ENCODE measurements around the gene PPP2R5C. TPM values are rescaled to one million over a fixed set of nuclear protein-coding genes. Genes with fewer than 3 reads are reported as not detected.

PPP2R5C gene
- total RNA-seq, 2 donors from 2014 or later, result 232 to 283 TPM

DNA sequence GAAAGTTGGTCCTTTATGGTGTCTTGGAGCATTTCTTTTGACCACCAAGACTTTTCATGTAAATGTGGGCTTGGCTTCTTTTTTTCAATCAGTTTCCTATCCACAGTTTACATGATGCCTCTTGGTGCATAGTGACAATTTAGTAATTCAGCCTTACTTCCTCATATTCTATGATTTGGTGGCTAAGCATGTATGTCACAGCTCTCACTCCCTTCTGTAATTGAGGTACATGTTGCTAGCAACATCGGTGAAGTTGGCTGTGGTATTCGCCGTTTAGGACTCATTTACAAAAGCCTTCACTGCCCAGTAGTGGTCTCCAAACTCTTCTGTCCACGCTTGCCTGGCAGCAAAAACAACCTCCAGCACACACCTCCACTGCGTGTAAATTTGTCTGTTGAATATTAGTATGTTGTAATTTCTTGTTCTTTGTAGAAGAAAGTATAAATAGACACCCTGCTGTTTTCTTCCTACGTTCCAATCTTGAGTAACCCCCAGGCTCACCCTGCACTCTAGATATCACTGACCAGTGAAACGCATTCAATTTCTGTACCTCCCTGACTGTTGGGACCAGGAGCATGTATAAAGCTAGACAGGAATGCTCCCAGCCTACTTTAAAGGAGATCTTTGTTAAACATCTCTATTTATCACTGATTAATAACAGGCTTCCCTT, 90.4 kb downstream of the PPP2R5C start:
- Mint-ChIP-seq H3K4me1 (peaks cover 48% of the 10 kb centered on the region), H3K4me3 (no peak overlapping the region), H3K9me3 (no peaks in the 10 kb centered on the region), H3K27ac (no peak overlapping the region), H3K36me3 (ENCODE audit: low read depth) (peaks cover 59% of the 10 kb centered on the region), H3K27me3 (no peaks in the 10 kb centered on the region)
- no peak for ATAC-seq (replicated peaks)

DNA sequence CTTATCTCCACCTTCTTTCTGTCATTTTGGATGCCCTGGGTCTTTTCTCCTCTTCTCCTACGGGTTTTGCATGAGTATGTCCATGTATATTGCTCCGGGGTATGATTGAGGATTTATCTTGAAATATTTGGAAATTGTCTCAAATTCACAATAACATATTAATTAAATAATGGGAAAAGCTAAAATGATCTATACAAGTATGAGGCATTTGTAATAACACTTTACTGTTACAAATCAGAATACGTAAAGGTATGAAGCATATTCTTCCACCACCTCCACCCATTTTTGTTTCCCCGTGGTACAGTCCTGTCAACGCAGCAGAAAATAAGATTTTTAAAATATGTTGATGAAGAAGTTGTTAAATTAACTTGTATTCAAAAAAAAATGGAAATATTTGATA, 91.3 kb downstream of the PPP2R5C start:
- H3K27me3 Mint-ChIP-seq, result no peaks in the 10 kb centered on the region
- H3K9me3 Mint-ChIP-seq, result no peaks in the 10 kb centered on the region
- peaks cover 48% of the 10 kb centered on the region for H3K4me1 Mint-ChIP-seq
- H3K27ac Mint-ChIP-seq, result no peak overlapping the region
- H3K36me3 Mint-ChIP-seq (ENCODE audit: low read depth), result peaks cover 60% of the 10 kb centered on the region
- no peak overlapping the region for H3K4me3 Mint-ChIP-seq
- no peak for ATAC-seq (replicated peaks)

DNA sequence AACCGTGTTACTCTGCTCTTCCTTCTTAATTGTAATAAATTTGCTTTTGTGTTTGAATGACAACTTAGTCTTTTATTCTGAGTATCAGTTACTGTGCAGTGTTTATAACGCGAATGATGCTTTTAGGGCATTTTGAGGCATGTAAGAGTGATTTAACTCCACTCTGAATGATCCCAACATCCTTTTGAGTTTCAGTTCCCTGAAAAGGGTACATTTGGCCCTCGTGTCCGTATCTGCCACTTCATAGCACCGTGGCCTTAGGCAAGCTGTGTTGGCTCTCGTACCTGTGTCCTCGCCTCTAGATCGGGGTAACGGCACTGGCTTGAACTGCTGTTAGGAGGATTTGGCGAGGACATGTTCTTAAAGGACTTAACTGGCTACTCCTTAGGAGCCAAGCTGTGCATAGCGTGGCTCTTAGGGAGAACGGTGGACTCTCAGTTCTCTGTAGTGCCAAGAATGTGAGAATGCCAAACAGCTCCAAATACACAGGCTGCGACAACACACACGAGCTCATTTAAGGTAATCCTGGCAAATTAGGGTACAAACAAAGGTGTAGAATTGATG, 92.0 kb downstream of the PPP2R5C start:
- ATAC-seq (replicated peaks), result no peak
- Mint-ChIP-seq H3K9me3 (no peaks in the 10 kb centered on the region), H3K4me3 (peak overlapping the region; percentile 67), H3K4me1 (peaks cover 45% of the 10 kb centered on the region), H3K27me3 (no peaks in the 10 kb centered on the region), H3K36me3 (ENCODE audit: low read depth) (peaks cover 60% of the 10 kb centered on the region), H3K27ac (peak overlapping the region; percentile 73)

DNA sequence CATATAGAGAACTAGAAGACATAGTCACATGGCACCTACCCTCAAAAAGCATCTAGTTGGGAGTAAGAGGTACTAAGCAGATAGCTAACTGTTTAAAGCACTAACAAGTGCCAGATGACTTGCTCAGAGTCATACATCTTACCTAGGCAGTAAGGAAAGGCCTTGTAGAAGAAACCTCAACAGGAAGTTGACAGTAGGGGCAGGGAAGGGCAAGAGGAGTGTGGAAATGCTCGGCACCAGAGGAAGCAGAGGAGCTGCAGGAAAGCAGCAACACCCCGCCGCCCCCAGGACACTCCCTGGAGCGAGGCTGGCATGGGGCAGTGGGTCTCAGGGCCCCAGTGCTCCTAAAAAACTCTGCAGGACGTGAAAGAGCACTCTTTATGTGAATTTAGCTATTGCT, 92.9 kb downstream of the PPP2R5C start:
- Mint-ChIP-seq H3K36me3 (ENCODE audit: low read depth) (peaks cover 60% of the 10 kb centered on the region), H3K4me1 (peaks cover 44% of the 10 kb centered on the region), H3K9me3 (no peaks in the 10 kb centered on the region), H3K4me3 (peak overlapping the region; percentile 67), H3K27me3 (no peaks in the 10 kb centered on the region), H3K27ac (peak overlapping the region; percentile 73)
- ATAC-seq (replicated peaks), result peak; percentile 79

DNA sequence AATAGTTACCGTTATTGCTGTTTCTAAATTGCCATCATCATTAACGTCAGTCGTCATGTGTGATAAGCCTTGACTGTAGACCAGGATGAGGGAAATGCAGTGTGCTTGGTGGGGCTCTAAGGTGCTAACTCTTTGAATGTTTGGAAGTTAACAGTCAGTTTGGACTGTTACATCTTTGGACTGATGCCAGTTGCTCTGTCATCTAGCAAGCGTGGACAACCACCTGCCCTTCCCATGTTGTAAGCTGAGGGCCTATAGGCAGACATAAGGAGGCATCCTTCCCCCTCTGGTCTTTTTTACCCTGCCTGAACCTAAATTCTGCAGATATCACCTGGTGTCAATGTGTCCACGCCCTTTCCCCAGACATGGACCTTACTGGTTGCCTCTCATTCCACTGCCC, 94.4 kb downstream of the PPP2R5C start:
- H3K9me3 Mint-ChIP-seq, result no peaks in the 10 kb centered on the region
- H3K4me1 Mint-ChIP-seq, result peaks cover 43% of the 10 kb centered on the region
- no peaks in the 10 kb centered on the region for H3K27me3 Mint-ChIP-seq
- H3K4me3 Mint-ChIP-seq, result peak overlapping the region; percentile 67
- ATAC-seq (replicated peaks), result no peak
- peak overlapping the region; percentile 20 for H3K27ac Mint-ChIP-seq
- H3K36me3 Mint-ChIP-seq (ENCODE audit: low read depth), result peaks cover 64% of the 10 kb centered on the region

DNA sequence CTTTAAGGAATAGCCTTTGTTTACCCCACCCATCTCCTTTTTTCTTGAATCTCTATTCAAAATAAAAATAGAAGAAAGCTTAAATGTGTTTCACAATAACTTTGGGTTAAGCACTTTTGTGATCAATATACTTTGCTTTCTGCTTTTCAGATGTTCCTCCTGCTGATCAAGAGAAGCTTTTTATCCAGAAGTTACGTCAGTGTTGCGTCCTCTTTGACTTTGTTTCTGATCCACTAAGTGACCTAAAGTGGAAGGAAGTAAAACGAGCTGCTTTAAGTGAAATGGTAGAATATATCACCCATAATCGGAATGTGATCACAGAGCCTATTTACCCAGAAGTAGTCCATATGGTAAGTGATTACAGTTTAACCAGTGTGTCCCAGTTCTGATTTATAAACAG, 95.0 kb downstream of the PPP2R5C start:
- H3K9me3 Mint-ChIP-seq, result no peaks in the 10 kb centered on the region
- no peak for ATAC-seq (replicated peaks)
- H3K27ac Mint-ChIP-seq, result no peak overlapping the region

DNA sequence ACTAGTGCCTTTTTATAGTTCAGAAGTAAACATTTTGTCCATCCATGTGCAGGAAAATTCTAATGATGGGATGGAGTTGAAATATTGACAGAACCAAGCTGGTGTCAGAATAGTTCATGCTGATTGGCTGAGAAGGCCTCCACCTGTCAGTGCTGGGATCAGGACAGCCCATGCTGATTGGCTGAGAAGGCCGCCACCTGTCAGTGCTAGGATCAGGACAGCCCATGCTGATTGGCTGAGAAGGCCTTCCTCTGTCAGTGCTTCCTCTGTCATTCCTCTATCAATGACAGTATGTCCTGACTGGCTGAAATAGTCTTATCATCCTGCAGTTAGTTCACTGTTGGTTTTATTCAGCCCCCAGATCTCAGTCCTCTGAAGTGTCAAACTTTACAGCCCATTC, 95.7 kb downstream of the PPP2R5C start:
- no peak overlapping the region for H3K27ac Mint-ChIP-seq
- peaks cover 77% of the 10 kb centered on the region for H3K36me3 Mint-ChIP-seq (ENCODE audit: low read depth)
- no peaks in the 10 kb centered on the region for H3K27me3 Mint-ChIP-seq
- H3K9me3 Mint-ChIP-seq, result no peaks in the 10 kb centered on the region
- no peak for ATAC-seq (replicated peaks)
- peaks cover 46% of the 10 kb centered on the region for H3K4me1 Mint-ChIP-seq
- H3K4me3 Mint-ChIP-seq, result no peak overlapping the region

More for the DNA sequence above, 95.0 kb downstream of the PPP2R5C start:
- peaks cover 70% of the 10 kb centered on the region for H3K36me3 Mint-ChIP-seq (ENCODE audit: low read depth)
- no peak overlapping the region for H3K4me3 Mint-ChIP-seq
- peaks cover 43% of the 10 kb centered on the region for H3K4me1 Mint-ChIP-seq
- no peaks in the 10 kb centered on the region for H3K27me3 Mint-ChIP-seq

DNA sequence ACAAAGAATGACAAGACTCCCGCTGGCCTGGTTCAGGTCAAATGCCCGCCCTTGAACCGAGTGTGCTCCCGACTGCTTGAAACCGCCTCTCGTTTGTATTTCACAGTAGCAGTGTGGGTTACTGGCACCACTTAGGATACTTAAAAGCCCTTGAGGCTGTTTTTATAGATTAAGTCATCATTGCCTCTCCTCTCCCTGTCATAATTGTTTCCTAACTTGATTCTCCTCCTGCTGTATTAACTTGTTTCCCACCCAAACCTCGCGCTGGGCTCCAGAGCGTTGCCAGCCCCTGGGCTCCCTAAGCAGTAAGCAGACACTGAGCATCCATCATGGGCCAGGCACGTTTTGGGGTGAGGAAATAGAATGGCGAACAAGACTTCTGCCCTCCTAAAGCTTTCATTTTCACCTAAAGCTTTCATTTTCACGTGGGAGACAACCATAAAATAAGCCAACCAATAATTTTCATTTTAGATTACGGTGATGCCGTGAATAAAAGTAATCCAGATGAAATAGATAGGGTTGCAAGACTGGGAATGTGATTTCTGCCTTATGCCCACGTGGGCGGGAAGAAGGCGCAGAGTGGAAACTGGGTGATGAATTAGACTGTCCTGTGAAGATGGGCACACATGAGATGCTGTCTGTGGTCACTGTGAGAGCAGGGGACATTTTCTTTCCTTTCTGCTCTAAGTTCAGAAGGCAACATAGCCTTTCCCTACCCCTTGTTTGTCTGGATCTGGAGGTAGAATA, 97.5 kb downstream of the PPP2R5C start:
- H3K36me3 Mint-ChIP-seq (ENCODE audit: low read depth), result peaks cover 88% of the 10 kb centered on the region
- no peaks in the 10 kb centered on the region for H3K9me3 Mint-ChIP-seq
- ATAC-seq (replicated peaks), result peak; percentile 59
- H3K4me1 Mint-ChIP-seq, result peaks cover 45% of the 10 kb centered on the region
- no peaks in the 10 kb centered on the region for H3K27me3 Mint-ChIP-seq
- H3K27ac Mint-ChIP-seq, result peak overlapping the region; percentile 77
- peak overlapping the region; percentile 75 for H3K4me3 Mint-ChIP-seq

DNA sequence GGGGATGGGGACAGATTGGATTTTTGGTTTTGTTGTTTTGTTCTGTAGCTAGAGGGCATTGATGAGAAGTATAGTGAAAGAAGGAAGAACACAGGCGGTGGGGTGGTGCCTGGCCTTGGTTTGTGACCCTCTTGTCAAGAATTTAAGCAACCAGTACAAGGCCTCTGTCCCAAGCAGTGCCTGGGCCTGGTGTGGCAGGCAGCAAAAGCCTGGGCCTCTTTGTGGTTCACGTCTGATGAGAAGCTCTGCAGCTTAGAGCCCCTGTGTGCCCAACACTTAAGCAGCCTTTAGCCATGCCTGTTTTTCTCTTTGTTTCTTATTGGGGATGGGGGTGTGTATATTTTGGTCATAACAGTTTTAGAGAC, 98.0 kb downstream of the PPP2R5C start:
- Mint-ChIP-seq H3K27ac (peak overlapping the region; percentile 77), H3K4me1 (peaks cover 45% of the 10 kb centered on the region), H3K36me3 (ENCODE audit: low read depth) (peaks cover 94% of the 10 kb centered on the region), H3K4me3 (peak overlapping the region; percentile 75), H3K27me3 (no peaks in the 10 kb centered on the region), H3K9me3 (no peaks in the 10 kb centered on the region)
- peak; percentile 44 for ATAC-seq (replicated peaks)

DNA sequence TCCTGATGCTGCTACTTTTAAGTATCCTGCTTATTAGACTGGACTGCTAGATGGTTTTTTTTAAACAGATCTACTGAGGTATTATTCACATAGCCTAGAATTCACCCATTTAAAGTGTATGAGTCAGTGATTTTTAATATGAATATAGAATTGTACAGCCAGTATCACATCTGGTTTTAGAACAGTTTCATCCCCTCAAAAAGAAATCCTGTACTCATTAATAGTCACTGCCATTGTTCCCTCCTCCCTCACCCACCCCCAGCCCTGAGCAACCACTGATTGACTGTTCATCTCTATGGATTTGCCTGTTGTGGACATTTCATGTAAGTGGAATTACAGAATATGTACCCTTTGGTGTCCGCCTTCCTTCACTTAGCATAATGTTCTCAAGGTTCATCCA, 98.4 kb downstream of the PPP2R5C start:
- Mint-ChIP-seq H3K36me3 (ENCODE audit: low read depth) (peaks cover 96% of the 10 kb centered on the region), H3K9me3 (no peaks in the 10 kb centered on the region), H3K27ac (peak overlapping the region; percentile 77), H3K27me3 (no peaks in the 10 kb centered on the region), H3K4me1 (peaks cover 47% of the 10 kb centered on the region), H3K4me3 (peak overlapping the region; percentile 75)
- peak; percentile 30 for ATAC-seq (replicated peaks)

DNA sequence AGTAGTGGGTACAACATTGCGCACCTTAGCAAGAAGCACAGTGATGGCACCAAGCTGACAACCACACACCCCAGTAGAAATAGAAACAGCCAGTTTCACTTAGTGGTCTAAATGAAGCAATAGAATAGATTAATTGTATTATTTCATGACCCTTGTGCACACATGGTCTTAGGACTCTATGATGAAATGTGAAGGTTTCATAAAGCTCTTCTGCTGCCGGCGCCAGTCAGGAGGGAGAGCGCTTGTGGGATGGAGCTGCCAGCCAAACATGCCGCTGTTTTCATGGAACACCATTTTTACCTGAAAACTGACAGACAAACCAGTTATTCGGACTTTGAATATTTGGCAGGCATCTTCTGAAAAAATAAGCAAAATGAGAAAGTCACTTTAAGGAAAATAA, 100.0 kb downstream of the PPP2R5C start:
- no peak for ATAC-seq (replicated peaks)
- Mint-ChIP-seq H3K27ac (peak overlapping the region; percentile 78), H3K36me3 (ENCODE audit: low read depth) (peaks cover 95% of the 10 kb centered on the region), H3K27me3 (no peaks in the 10 kb centered on the region), H3K9me3 (no peaks in the 10 kb centered on the region), H3K4me3 (no peak overlapping the region), H3K4me1 (peaks cover 43% of the 10 kb centered on the region)

DNA sequence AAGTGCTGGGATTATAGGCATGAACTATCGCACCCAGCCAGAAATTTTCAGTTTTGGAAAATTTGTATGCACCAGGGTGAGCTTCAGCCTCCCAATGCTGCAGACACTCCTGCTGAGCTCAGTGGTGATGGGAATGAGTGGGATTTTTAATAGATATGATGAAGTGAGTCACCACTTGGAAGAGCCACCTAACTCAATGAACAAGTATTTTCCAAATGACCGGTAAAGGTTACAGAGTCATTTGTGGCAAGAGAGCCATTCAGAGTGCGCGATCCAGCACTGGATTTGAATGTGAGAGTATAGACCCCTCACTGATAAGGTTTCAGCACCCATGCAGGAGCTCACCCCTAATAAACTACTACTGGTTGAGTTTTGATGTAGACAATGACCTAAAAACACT, 100.7 kb downstream of the PPP2R5C start:
- H3K27ac Mint-ChIP-seq, result peak overlapping the region; percentile 78
- ATAC-seq (replicated peaks), result peak; percentile 52
- no peak overlapping the region for H3K4me3 Mint-ChIP-seq
- peaks cover 88% of the 10 kb centered on the region for H3K36me3 Mint-ChIP-seq (ENCODE audit: low read depth)
- H3K27me3 Mint-ChIP-seq, result no peaks in the 10 kb centered on the region
- peaks cover 43% of the 10 kb centered on the region for H3K4me1 Mint-ChIP-seq
- H3K9me3 Mint-ChIP-seq, result no peaks in the 10 kb centered on the region

DNA sequence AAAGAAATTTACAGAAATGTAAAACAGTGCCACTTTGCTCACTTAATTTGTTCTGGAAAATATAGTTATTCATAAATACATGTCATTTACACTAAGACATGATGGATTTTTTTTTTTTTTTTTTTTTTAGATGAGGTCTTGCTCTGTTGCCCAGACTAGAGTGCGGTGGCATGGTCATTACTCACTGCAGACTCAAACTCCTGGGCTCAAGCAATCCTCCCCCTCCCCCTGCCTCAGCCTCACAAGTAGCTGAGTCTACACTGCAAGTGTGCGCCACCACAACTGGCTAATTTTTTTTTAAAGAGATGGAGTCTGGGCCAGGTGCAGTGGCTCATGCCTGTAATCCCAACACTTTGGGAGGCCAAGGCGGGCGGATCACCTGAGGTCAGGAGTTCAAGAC, 101.2 kb downstream of the PPP2R5C start:
- ATAC-seq (replicated peaks), result no peak
- Mint-ChIP-seq H3K27ac (peak overlapping the region; percentile 78), H3K9me3 (no peaks in the 10 kb centered on the region), H3K36me3 (ENCODE audit: low read depth) (peaks cover 84% of the 10 kb centered on the region), H3K27me3 (no peaks in the 10 kb centered on the region), H3K4me3 (no peak overlapping the region), H3K4me1 (peaks cover 44% of the 10 kb centered on the region)

DNA sequence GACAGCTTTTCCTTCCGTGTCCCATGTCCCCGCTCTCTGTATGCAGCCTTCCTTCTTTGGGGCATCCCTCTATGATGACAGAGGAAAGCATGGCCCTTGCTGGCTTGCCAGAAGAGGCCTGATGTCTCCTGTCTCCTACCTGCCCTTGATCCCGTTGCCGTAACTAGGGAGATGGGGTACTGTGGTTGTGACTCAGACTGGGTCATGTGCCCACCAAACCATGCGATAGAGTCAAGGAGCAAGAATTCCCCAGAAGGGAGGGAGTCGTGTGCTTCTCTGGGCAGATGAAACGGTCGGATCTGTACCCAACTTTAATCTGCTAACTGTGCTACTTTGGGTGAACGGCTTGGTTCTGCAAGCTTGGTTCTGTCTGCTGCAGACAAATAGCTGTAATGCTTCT, 103.8 kb downstream of the PPP2R5C start:
- Mint-ChIP-seq H3K4me3 (no peak overlapping the region), H3K27me3 (no peaks in the 10 kb centered on the region), H3K27ac (peak overlapping the region; percentile 75), H3K4me1 (peaks cover 45% of the 10 kb centered on the region), H3K36me3 (ENCODE audit: low read depth) (peaks cover 82% of the 10 kb centered on the region), H3K9me3 (no peaks in the 10 kb centered on the region)
- no peak for ATAC-seq (replicated peaks)

DNA sequence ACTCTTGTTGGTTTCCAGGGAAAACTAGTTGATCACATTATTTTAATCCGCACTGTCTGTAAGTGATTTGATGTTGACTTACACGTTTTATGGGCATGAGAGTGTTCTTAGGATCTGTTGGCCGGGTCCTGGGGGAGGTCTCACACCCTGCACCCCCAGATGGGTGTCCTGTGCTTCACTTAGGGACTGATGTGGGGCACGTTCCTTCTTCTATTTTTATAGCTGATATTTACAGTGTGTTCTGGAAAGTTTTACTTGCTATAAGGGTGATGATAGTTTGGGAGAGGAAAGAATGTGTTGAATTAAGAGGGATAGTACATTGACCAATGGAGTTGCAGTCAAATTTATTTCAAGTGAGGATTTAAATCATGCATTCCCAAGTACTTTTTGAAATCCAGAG, 106.3 kb downstream of the PPP2R5C start:
- no peaks in the 10 kb centered on the region for H3K9me3 Mint-ChIP-seq
- no peak for ATAC-seq (replicated peaks)
- H3K27me3 Mint-ChIP-seq, result no peaks in the 10 kb centered on the region
- H3K36me3 Mint-ChIP-seq (ENCODE audit: low read depth), result peaks cover 74% of the 10 kb centered on the region
- peak overlapping the region; percentile 7 for H3K27ac Mint-ChIP-seq
- H3K4me1 Mint-ChIP-seq, result peaks cover 53% of the 10 kb centered on the region
- no peak overlapping the region for H3K4me3 Mint-ChIP-seq

Measured in activated T-helper 17 cell treated with anti-CD3 and anti-CD28 coated beads, Interleukin-2, amount 50 U/mL, for 72 hours (primary cell).